GM12892 (cell line): ENCODE data around the gene P2RY11. TPM values are rescaled to one million over a fixed set of nuclear protein-coding genes. Genes with fewer than 3 reads are reported as not detected.
A peak's percentile ranks its signal among the peaks of the same experiment; 100 is the strongest.

Experiments used
- DNase-seq: peaks from one replicate; pipeline ENCODE4 v3.0.0; 2011; ENCODE audit not compliant: insufficient read length
- FAIRE-seq: peaks from 2 replicates; lab custom pipeline; 2011; peaks lifted over from hg19 to GRCh38; lab: Jason Lieb, UNC
- POLR2A ChIP-seq: IDR thresholded peaks from 2 replicates; pipeline ENCODE4 v1.6.1; 2011; ENCODE audit warnings: low read depth, low read length, control low read depth
- POLR2AphosphoS5 ChIP-seq: IDR thresholded peaks from 2 replicates; pipeline ENCODE4 v1.6.1; 2011; ENCODE audit warnings: low read depth, low read length, control low read depth
- TAF1 ChIP-seq: IDR thresholded peaks from 2 replicates; pipeline ENCODE4 v1.6.1; 2011; ENCODE audit warnings: low read depth, mild to moderate bottlenecking, control low read depth, low read length, borderline replicate concordance
- polyA plus RNA-seq: library from polyadenylated mRNA; unstranded; fragments of >200 nt; gene quantifications from one replicate; pipeline ENCODE4 v1.2.1, GENCODE V29; 2012; ENCODE audit warnings: missing spikeins, inconsistent platforms; ENCODE audit not compliant: missing spikeins

Gene P2RY11
- 11.0 TPM for polyA plus RNA-seq

- TF ChIP-seq POLR2AphosphoS5 (peak; percentile 84; the same call in 1 of the 2 replicates), TAF1 (no peak), POLR2A (peak; percentile 42; the same call in 1 of the 2 replicates)
- FAIRE-seq (peak; percentile 84), DNase-seq (no peak)
These were observed at the start of gene P2RY11 for GRCh38 chr19:10111405-10111811. Gene P2RY11, plus strand, starts transcription at chr19:10111693. Its CDS starts 29 bp downstream, at chr19:10111722.

GRCh38 chr19:10061717-10062310 is 49.7 kb upstream of the P2RY11 start:
- FAIRE-seq (no peak), DNase-seq (no peak)
- no peak for TF ChIP-seq TAF1
- no peak for TF ChIP-seq POLR2A
- no peak for TF ChIP-seq POLR2AphosphoS5

- no peak for DNase-seq
- no peak for FAIRE-seq
- no peak for TF ChIP-seq POLR2A
- no peak for TF ChIP-seq TAF1
- TF ChIP-seq POLR2AphosphoS5, result no peak
These were observed 43.3 kb upstream of the P2RY11 start for GRCh38 chr19:10068205-10068604.

- no peak for TF ChIP-seq POLR2AphosphoS5
- TF ChIP-seq POLR2A, result no peak
- no peak for TF ChIP-seq TAF1
- FAIRE-seq (no peak), DNase-seq (no peak)
These were observed 42.4 kb upstream of the P2RY11 start for GRCh38 chr19:10069046-10069445.

- TF ChIP-seq POLR2AphosphoS5 (no peak), TAF1 (no peak), POLR2A (no peak)
- DNase-seq (no peak), FAIRE-seq (no peak)
These were observed 40.6 kb upstream of the P2RY11 start for GRCh38 chr19:10070730-10071446.

GRCh38 chr19:10074153-10074552 is 37.3 kb upstream of the P2RY11 start:
- no peak for DNase-seq
- TF ChIP-seq TAF1 (no peak), POLR2AphosphoS5 (no peak), POLR2A (no peak)
- FAIRE-seq, result peak; percentile 79

- no peak for FAIRE-seq
- no peak for DNase-seq
- TF ChIP-seq POLR2A (no peak), POLR2AphosphoS5 (no peak), TAF1 (no peak)
These were observed 35.0 kb upstream of the P2RY11 start for GRCh38 chr19:10076535-10076934.

- FAIRE-seq, result no peak
- TF ChIP-seq POLR2AphosphoS5, result no peak
- no peak for TF ChIP-seq POLR2A
- no peak for TF ChIP-seq TAF1
- no peak for DNase-seq
These were observed 33.2 kb upstream of the P2RY11 start for GRCh38 chr19:10078329-10078728.

GRCh38 chr19:10079031-10079453 is 32.5 kb upstream of the P2RY11 start:
- no peak for TF ChIP-seq POLR2AphosphoS5
- TF ChIP-seq POLR2A, result no peak
- no peak for TF ChIP-seq TAF1
- FAIRE-seq (no peak), DNase-seq (no peak)

GRCh38 chr19:10083911-10084310 is 27.6 kb upstream of the P2RY11 start:
- DNase-seq (no peak), FAIRE-seq (no peak)
- TF ChIP-seq POLR2AphosphoS5 (no peak), TAF1 (no peak), POLR2A (no peak)

GRCh38 chr19:10084803-10085202 is 26.7 kb upstream of the P2RY11 start:
- TF ChIP-seq POLR2AphosphoS5, result no peak
- no peak for TF ChIP-seq TAF1
- TF ChIP-seq POLR2A, result no peak
- DNase-seq (no peak), FAIRE-seq (no peak)
